Left kidney (tissue), 2 donors: ENCODE data around the gene ADAM22. TPM values are rescaled to one million over a fixed set of nuclear protein-coding genes. Genes with fewer than 3 reads are reported as not detected.
A peak's percentile ranks its signal among the peaks of the same experiment; 100 is the strongest.
"Not testable (repeated sequence)": the region's sequence is repeated elsewhere in the genome, so short reads cannot be mapped to it uniquely, and the experiment has no call there.

Experiments used
- DNase-seq: peaks from one replicate; pipeline ENCODE4 v3.0.0-alpha.2; 2013
- polyA plus RNA-seq: library from polyadenylated mRNA; unstranded; fragments of 120-200 nt; gene quantifications from one replicate; pipeline ENCODE4 v1.2.1, GENCODE V29; 2013; ENCODE audit not compliant: insufficient read length

The ADAM22 gene
- polyA plus RNA-seq, 1 donor, result 14.2 TPM

- no peak for DNase-seq
These were observed 222.3 kb downstream of the ADAM22 start for GRCh38 chr7:88156356-88156755.

- DNase-seq, result not testable (repeated sequence)
These were observed 225.7 kb downstream of the ADAM22 start for GRCh38 chr7:88159741-88160140.

- no peak for DNase-seq
These were observed 231.6 kb downstream of the ADAM22 start for GRCh38 chr7:88165697-88166096.

- DNase-seq, result no peak
These were observed 233.2 kb downstream of the ADAM22 start for GRCh38 chr7:88167223-88167622.

- no peak for DNase-seq
These were observed 233.7 kb downstream of the ADAM22 start for GRCh38 chr7:88167721-88168120.

- peak; percentile 21 for DNase-seq
These were observed 235.8 kb downstream of the ADAM22 start for GRCh38 chr7:88169717-88170320.

GRCh38 chr7:88172842-88173241 is 238.8 kb downstream of the ADAM22 start:
- DNase-seq, result no peak

- DNase-seq, result no peak
These were observed 242.1 kb downstream of the ADAM22 start for GRCh38 chr7:88176190-88176589.

- no peak for DNase-seq
These were observed 249.0 kb downstream of the ADAM22 start for GRCh38 chr7:88183051-88183450.

GRCh38 chr7:88184848-88185304 is 250.8 kb downstream of the ADAM22 start:
- DNase-seq, result no peak

GRCh38 chr7:88185650-88186049 is 251.6 kb downstream of the ADAM22 start:
- DNase-seq, result no peak

- DNase-seq, result no peak
These were observed 257.9 kb downstream of the ADAM22 start for GRCh38 chr7:88191911-88192310.

GRCh38 chr7:88200261-88200660 is 266.2 kb downstream of the ADAM22 start:
- DNase-seq, result no peak

- DNase-seq, result no peak
These were observed 266.7 kb downstream of the ADAM22 start for GRCh38 chr7:88200789-88201188.

GRCh38 chr7:88201305-88201704 is 267.3 kb downstream of the ADAM22 start:
- no peak for DNase-seq

- DNase-seq, result no peak
These were observed 268.2 kb downstream of the ADAM22 start for GRCh38 chr7:88202278-88202677.

GRCh38 chr7:88202799-88203198 is 268.7 kb downstream of the ADAM22 start:
- no peak for DNase-seq

- no peak for DNase-seq
These were observed 269.4 kb downstream of the ADAM22 start for GRCh38 chr7:88203401-88203800.

GRCh38 chr7:88204525-88205110 is 270.6 kb downstream of the ADAM22 start:
- DNase-seq, result no peak

- no peak for DNase-seq
These were observed 271.1 kb downstream of the ADAM22 start for GRCh38 chr7:88205179-88205578.

GRCh38 chr7:88206254-88206653 is 272.2 kb downstream of the ADAM22 start:
- no peak for DNase-seq

- no peak for DNase-seq
These were observed 274.5 kb downstream of the ADAM22 start for GRCh38 chr7:88208521-88208920.

GRCh38 chr7:88212918-88213317 is 278.9 kb downstream of the ADAM22 start:
- no peak for DNase-seq

- no peak for DNase-seq
These were observed 280.4 kb downstream of the ADAM22 start for GRCh38 chr7:88214456-88214855.
